ENCODE results near the gene TPBGL. TPM values are rescaled to one million over a fixed set of nuclear protein-coding genes. Genes with fewer than 3 reads are reported as not detected.
"Not testable (repeated sequence)": the region's sequence is repeated elsewhere in the genome, so short reads cannot be mapped to it uniquely, and the experiment has no call there.

Gene TPBGL
- polyA plus RNA-seq, 1 donor = 0.39 TPM

DNA sequence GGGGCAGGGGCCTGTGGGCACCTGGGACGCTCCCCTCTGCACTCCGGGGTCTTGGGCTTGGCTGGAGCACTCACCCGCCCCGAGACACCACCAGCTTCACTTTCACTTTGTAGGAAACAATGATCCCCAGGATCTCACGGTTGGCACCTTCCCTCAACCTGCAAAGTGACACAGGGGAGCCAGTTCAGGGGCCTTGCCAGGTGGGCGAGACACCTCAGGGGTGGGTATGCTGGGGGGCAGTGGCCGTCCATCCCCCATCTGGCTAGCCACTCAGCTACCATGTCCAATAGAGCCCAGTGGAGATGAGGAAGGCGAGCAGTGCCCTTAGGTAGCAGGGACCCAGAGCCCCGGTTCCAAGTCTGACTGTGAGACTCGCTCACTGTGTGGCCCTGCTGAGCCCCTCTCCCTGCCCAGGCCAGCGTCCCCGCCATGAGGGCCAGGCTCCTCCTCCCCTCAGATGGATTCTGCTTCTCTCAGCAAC is 32.3 kb downstream of the TPBGL start:
- Histone ChIP-seq H3K4me1 (ENCODE audit: control insufficient read depth, insufficient read depth, low read length) (peaks cover 4% of the 10 kb centered on the region), H3K4me3 (ENCODE audit: low read length) (no peak overlapping the region), H3K27me3 (ENCODE audit: control insufficient read depth, insufficient read depth, low read length) (no peaks in the 10 kb centered on the region), H3K36me3 (ENCODE audit: control insufficient read depth, insufficient read depth, low read length) (peaks cover 73% of the 10 kb centered on the region), H3K27ac (ENCODE audit: low read length) (no peak overlapping the region), H3K9me3 (ENCODE audit: control insufficient read depth, low read depth, low read length) (no peaks in the 10 kb centered on the region)
- no peak for DNase-seq
- no CpG with 5 or more reads among the region's 12 CpGs for WGBS (ENCODE audit: insufficient coverage, low lambda C conversion rate)

DNA sequence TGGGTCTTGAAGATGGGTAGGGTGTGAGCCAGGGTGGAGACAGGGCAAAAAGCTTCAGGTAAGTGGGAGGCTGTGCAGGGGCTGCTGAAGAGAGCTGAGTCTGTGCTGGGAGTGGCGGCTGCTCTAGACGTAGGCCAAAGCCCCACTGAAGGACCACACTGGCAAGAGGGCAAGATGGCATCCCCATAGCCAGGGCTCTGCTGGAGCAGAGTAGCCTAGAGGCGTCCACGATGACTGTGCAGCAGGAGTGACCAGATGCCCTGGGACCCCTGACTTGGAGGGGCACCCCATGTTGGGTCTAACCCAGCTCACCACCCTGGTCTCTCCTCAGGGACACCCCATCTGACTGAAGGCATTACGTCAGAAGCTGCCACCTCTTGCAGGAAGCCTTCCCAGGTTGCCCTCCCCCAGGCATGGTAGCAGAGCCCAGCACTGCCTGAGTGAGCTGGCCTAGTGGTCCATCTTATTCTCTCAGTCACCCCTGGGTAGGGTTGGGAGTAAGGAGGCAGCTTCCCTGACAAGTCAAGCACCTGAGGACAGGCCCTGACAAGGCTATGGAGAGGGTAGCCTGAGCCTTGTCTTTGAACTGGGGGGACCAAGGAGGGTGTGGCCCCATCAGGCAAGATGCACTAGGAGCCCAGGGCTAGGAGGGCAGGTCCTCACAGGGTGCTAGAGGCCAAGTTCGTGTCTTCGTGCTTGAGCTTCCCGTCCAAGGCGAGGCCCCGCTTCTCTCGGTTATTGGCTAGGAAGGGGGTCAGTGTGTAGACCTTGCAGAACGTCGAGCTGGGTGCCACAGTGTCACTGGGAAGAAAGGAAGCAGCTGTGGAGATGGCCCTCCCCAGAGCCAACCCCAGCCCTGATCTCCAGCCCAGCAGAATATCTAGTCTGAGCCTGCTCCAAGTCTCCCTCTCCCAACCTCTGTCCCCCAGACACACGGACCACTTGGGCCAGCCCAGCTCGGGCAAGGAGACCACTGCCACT is 33.1 kb downstream of the TPBGL start:
- no peak overlapping the region for H3K4me3 ChIP-seq (ENCODE audit: low read length)
- no peak for DNase-seq
- H3K4me1 ChIP-seq (ENCODE audit: control insufficient read depth, insufficient read depth, low read length) = peaks cover 4% of the 10 kb centered on the region
- no peak overlapping the region for H3K27ac ChIP-seq (ENCODE audit: low read length)
- WGBS (ENCODE audit: insufficient coverage, low lambda C conversion rate) = no CpG with 5 or more reads among the region's 15 CpGs
- peaks cover 77% of the 10 kb centered on the region for H3K36me3 ChIP-seq (ENCODE audit: control insufficient read depth, insufficient read depth, low read length)
- H3K27me3 ChIP-seq (ENCODE audit: control insufficient read depth, insufficient read depth, low read length) = no peaks in the 10 kb centered on the region
- H3K9me3 ChIP-seq (ENCODE audit: control insufficient read depth, low read depth, low read length) = no peaks in the 10 kb centered on the region

DNA sequence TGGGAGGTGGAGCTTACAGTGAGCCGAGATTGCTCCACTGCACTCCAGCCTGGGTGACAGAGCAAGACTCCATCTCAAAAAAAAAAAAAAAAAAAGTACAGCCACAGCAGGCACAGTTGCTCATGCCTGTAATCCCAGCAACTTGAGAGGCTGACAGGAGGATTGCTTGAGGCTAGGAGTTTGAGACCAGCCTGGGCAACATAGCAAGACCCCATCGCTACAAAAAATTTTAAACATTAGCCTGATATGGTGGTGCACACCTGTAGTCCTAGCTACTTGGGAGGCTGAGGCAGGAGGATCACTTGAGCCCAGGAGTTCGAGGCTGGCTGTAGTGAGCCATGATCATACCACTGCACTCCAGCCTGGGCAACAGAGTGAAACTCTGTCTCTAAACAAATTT is 34.1 kb downstream of the TPBGL start:
- H3K9me3 ChIP-seq (ENCODE audit: control insufficient read depth, low read depth, low read length); DNase-seq; H3K27me3 ChIP-seq (ENCODE audit: control insufficient read depth, insufficient read depth, low read length); H3K4me1 ChIP-seq (ENCODE audit: control insufficient read depth, insufficient read depth, low read length); H3K4me3 ChIP-seq (ENCODE audit: low read length); H3K27ac ChIP-seq (ENCODE audit: low read length): not testable (repeated sequence)
- no CpG with 5 or more reads among the region's 3 CpGs for WGBS (ENCODE audit: insufficient coverage, low lambda C conversion rate)
- peaks cover 75% of the 10 kb centered on the region for H3K36me3 ChIP-seq (ENCODE audit: control insufficient read depth, insufficient read depth, low read length)

DNA sequence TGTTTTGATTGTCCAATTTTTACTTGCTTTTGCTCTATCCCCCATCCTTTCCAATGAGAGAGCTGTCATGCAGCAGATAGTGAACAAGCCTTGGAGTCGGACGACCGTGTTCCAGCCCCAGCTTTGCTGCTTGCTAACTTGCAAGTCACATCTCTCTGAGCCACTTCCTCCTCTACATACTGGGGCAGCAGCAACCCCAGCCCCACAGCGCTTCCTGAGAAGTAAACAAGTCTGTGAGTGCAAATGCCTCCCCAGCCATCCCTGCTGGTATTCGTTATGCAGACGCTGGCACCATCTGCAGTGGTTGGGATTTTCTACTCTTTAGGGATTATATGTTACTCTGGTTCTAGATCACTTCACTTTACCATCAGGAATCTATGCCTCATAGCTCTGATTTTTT is 35.0 kb downstream of the TPBGL start:
- DNase-seq = no peak
- peaks cover 75% of the 10 kb centered on the region for H3K36me3 ChIP-seq (ENCODE audit: control insufficient read depth, insufficient read depth, low read length)
- H3K9me3 ChIP-seq (ENCODE audit: control insufficient read depth, low read depth, low read length) = no peaks in the 10 kb centered on the region
- peaks cover 8% of the 10 kb centered on the region for H3K4me1 ChIP-seq (ENCODE audit: control insufficient read depth, insufficient read depth, low read length)
- H3K4me3 ChIP-seq (ENCODE audit: low read length) = no peak overlapping the region
- WGBS (ENCODE audit: insufficient coverage, low lambda C conversion rate) = no CpG with 5 or more reads among the region's 6 CpGs
- no peak overlapping the region for H3K27ac ChIP-seq (ENCODE audit: low read length)
- H3K27me3 ChIP-seq (ENCODE audit: control insufficient read depth, insufficient read depth, low read length) = no peaks in the 10 kb centered on the region

DNA sequence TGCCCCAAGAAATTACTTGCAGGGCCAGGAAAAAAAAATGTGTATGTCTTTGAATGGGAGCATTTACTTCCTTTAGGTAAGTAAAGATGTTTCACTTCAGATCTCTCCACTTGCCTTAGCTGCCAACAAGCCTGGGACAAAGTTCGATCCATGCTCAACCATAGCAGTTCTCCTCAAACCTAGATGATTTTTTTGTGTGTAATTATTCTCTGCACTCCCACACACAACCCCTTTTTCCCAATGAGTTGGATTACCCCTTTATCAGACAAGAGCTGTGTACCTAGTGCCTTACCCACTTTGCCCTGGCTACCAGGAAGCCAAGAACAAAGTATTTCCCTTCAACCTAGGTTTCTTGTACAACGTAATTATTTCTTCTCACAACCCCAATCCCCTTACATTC is 35.6 kb downstream of the TPBGL start:
- Histone ChIP-seq H3K27ac (ENCODE audit: low read length) (no peak overlapping the region), H3K4me1 (ENCODE audit: control insufficient read depth, insufficient read depth, low read length) (peaks cover 14% of the 10 kb centered on the region), H3K27me3 (ENCODE audit: control insufficient read depth, insufficient read depth, low read length) (no peaks in the 10 kb centered on the region), H3K36me3 (ENCODE audit: control insufficient read depth, insufficient read depth, low read length) (peaks cover 73% of the 10 kb centered on the region), H3K9me3 (ENCODE audit: control insufficient read depth, low read depth, low read length) (no peaks in the 10 kb centered on the region), H3K4me3 (ENCODE audit: low read length) (no peak overlapping the region)
- DNase-seq = peak in 1 of 2 donors; percentile 51
- 40% methylated on average over 1 of the region's 2 CpGs for WGBS (ENCODE audit: insufficient coverage, low lambda C conversion rate)

DNA sequence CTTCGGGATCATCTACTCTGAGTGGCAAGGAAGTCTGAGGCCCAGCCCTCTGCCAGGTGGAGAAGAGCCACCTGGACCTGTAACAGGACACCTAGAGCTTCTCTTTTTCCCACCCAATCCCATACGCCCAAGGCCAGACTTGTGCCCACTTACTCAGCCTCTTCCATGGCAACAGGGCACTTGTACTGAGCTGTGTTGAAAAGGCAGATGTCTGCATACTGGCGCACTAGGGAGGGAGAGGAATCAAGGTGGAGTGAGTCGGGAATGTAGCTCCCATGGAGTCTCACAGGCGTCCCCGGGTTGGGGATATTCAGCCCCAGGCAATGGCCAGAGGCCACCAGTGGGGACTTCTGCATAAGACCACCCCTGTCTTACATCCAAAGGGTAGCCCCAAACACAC is 36.1 kb downstream of the TPBGL start:
- DNase-seq = no peak
- peaks cover 16% of the 10 kb centered on the region for H3K4me1 ChIP-seq (ENCODE audit: control insufficient read depth, insufficient read depth, low read length)
- H3K9me3 ChIP-seq (ENCODE audit: control insufficient read depth, low read depth, low read length) = no peaks in the 10 kb centered on the region
- H3K27me3 ChIP-seq (ENCODE audit: control insufficient read depth, insufficient read depth, low read length) = no peaks in the 10 kb centered on the region
- H3K36me3 ChIP-seq (ENCODE audit: control insufficient read depth, insufficient read depth, low read length) = peaks cover 74% of the 10 kb centered on the region
- no peak overlapping the region for H3K27ac ChIP-seq (ENCODE audit: low read length)
- no CpG with 5 or more reads among the region's 6 CpGs for WGBS (ENCODE audit: insufficient coverage, low lambda C conversion rate)
- H3K4me3 ChIP-seq (ENCODE audit: low read length) = no peak overlapping the region

DNA sequence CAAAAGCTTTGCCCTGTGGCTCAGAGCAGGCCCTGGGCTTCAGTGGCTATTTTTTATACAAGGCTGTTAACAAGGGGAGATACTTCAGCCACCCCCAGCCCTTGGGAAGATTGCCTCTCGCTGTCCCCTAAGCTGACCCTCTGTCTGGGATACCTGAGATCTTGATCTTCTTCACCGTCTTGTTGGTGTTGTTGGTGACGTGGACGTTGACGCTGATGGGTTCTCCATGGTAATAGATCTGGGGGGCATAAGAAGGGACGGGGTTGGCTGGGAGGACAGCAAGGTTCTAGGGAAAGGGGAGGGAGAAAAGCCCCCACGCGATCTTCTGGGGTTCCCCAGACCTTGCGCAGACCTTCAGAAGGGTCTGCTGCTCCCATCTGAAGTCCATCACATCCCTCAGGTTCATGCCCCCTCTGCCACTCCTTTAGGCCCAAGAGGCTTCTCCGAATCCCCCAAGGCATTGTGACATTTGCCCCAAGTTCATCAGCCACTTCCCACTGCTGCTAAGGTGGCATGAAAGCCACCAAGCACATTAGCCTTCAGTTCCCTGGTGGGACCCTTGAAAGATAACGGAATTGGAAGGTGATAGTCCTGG is 36.7 kb downstream of the TPBGL start:
- DNase-seq = no peak
- no peak overlapping the region for H3K27ac ChIP-seq (ENCODE audit: low read length)
- H3K4me3 ChIP-seq (ENCODE audit: low read length) = no peak overlapping the region
- H3K27me3 ChIP-seq (ENCODE audit: control insufficient read depth, insufficient read depth, low read length) = no peaks in the 10 kb centered on the region
- no CpG with 5 or more reads among the region's 11 CpGs for WGBS (ENCODE audit: insufficient coverage, low lambda C conversion rate)
- H3K36me3 ChIP-seq (ENCODE audit: control insufficient read depth, insufficient read depth, low read length) = peaks cover 75% of the 10 kb centered on the region
- H3K9me3 ChIP-seq (ENCODE audit: control insufficient read depth, low read depth, low read length) = no peaks in the 10 kb centered on the region
- H3K4me1 ChIP-seq (ENCODE audit: control insufficient read depth, insufficient read depth, low read length) = peaks cover 16% of the 10 kb centered on the region

DNA sequence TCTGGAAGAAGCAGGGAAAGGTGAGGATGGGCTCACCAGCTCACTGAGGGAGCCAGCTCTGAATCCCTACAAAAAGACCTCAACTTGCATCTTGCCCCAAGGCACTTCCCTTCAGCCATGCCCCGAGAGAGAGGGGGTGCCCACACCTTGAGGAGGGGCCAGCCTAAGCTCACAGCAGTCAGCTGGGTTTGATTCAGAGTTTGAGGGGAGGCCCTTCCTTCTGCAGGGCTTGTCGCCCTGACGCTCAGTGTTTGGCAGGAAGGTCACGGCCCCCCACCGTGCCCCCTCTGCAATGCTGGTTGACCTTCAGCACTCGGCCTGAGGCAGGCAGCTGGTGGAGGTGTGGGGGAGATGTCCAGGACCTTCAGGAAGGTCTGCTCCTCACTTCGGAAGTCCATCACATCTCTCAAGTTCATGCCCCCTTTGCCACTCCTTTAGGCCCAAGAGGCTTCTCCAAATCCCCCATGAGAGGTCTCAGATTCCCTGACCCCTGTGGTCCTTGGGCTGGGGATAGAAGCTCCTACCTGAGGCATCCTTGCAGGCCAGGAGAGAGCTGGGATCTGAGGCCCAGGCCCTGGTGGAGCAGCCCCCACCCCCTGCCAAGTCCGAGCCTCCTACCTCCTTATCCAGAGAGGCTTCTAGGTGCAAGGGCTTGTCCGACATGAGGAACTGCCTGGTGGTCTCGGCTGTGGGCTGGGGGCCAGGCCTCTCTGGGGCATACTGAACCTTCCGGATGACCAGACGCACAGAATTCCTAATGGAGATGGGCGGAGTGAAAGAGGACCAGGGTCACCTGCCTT is 37.6 kb downstream of the TPBGL start:
- H3K4me1 ChIP-seq (ENCODE audit: control insufficient read depth, insufficient read depth, low read length) = peaks cover 16% of the 10 kb centered on the region
- DNase-seq = no peak
- H3K36me3 ChIP-seq (ENCODE audit: control insufficient read depth, insufficient read depth, low read length) = peaks cover 75% of the 10 kb centered on the region
- no peak overlapping the region for H3K4me3 ChIP-seq (ENCODE audit: low read length)
- no peaks in the 10 kb centered on the region for H3K27me3 ChIP-seq (ENCODE audit: control insufficient read depth, insufficient read depth, low read length)
- H3K9me3 ChIP-seq (ENCODE audit: control insufficient read depth, low read depth, low read length) = no peaks in the 10 kb centered on the region
- H3K27ac ChIP-seq (ENCODE audit: low read length) = no peak overlapping the region
- WGBS (ENCODE audit: insufficient coverage, low lambda C conversion rate) = no CpG with 5 or more reads among the region's 13 CpGs

DNA sequence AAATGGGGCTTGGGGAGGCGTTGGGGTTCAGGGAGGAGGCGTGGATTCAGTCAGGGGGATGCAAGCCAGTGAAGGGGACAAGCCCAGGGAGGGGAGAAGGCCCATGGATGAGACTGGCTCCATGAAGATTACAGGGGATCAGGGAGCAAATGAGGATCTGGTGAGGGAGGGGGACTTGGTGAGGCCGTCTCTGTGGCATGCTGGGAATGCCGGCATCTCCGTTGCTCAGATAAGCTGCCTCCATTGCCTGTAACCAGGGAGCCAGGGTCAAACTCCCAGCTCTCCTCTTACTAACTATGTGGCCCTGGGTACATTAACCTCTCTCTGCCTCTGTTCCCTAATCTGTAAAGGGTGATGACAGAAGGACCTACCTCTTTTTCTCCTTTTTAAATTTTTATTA is 38.7 kb downstream of the TPBGL start:
- no peaks in the 10 kb centered on the region for H3K9me3 ChIP-seq (ENCODE audit: control insufficient read depth, low read depth, low read length)
- WGBS (ENCODE audit: insufficient coverage, low lambda C conversion rate) = no CpG with 5 or more reads among the region's 5 CpGs
- peaks cover 16% of the 10 kb centered on the region for H3K4me1 ChIP-seq (ENCODE audit: control insufficient read depth, insufficient read depth, low read length)
- DNase-seq = no peak
- peaks cover 74% of the 10 kb centered on the region for H3K36me3 ChIP-seq (ENCODE audit: control insufficient read depth, insufficient read depth, low read length)
- no peak overlapping the region for H3K4me3 ChIP-seq (ENCODE audit: low read length)
- H3K27ac ChIP-seq (ENCODE audit: low read length) = no peak overlapping the region
- H3K27me3 ChIP-seq (ENCODE audit: control insufficient read depth, insufficient read depth, low read length) = no peaks in the 10 kb centered on the region

DNA sequence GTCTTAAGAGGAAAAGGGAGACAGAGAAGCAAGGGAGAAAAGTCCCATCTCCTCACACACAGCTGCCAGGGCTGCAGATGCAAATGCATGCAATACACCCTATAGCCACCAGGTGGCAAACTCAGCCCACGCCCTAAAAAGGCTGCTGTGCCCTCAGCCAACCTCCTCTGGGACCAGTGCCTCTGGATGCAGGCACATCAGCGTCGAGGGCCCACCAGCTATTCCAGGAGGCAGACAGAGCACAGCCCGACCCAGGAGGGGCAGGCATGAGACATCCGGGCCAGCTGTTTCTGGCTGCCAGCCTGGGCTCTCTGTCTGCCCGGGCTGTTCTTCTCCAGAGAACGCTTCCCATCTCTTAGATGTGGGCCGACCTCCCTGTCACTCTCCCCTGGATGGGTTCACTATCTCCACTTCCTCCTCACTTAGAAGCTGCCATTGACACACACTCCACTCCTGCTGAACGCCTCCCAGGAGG is 39.7 kb downstream of the TPBGL start:
- H3K27ac ChIP-seq (ENCODE audit: low read length) = peak overlapping the region; percentile 22
- H3K4me3 ChIP-seq (ENCODE audit: low read length) = no peak overlapping the region
- H3K9me3 ChIP-seq (ENCODE audit: control insufficient read depth, low read depth, low read length) = no peaks in the 10 kb centered on the region
- peaks cover 80% of the 10 kb centered on the region for H3K36me3 ChIP-seq (ENCODE audit: control insufficient read depth, insufficient read depth, low read length)
- no CpG with 5 or more reads among the region's 9 CpGs for WGBS (ENCODE audit: insufficient coverage, low lambda C conversion rate)
- peaks cover 15% of the 10 kb centered on the region for H3K4me1 ChIP-seq (ENCODE audit: control insufficient read depth, insufficient read depth, low read length)
- DNase-seq = peak; percentile 74 to 75
- H3K27me3 ChIP-seq (ENCODE audit: control insufficient read depth, insufficient read depth, low read length) = no peaks in the 10 kb centered on the region
